ENCODE results near the gene HTR2C. TPM values are rescaled to one million over a fixed set of nuclear protein-coding genes. Genes with fewer than 3 reads are reported as not detected.
"Not testable (repeated sequence)": the region's sequence is repeated elsewhere in the genome, so short reads cannot be mapped to it uniquely, and the experiment has no call there.

Gene HTR2C
- total RNA-seq, 2 donors from 2014 or later, result not detected

DNA sequence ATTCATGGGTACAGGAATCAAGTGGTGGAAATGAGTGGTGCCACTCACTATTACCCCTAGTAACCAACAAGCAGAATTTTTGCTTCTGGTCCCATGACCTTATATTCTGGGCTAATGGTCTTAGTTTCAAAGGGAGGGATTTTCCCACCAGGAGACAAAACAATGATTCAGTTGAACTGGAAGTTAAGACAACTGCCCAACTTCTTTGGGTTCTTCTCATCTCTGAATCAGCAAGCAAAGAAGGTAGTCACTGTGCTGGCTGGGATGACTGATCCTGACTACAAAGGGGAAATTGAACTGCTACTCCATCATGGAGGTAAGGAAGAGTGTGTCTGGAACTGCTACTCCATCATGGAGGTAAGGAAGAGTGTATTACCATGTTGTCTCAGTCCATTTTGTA lies 346.3 kb downstream of the HTR2C start:
- peaks cover 0 to 5% of the 10 kb centered on the region in 2 donors for H3K36me3 Mint-ChIP-seq (ENCODE audit: insufficient read depth in 2 of 2)
- no peak overlapping the region for H3K4me3 Mint-ChIP-seq
- no peaks in the 10 kb centered on the region for H3K4me1 Mint-ChIP-seq (ENCODE audit: low read depth)
- H3K27ac Mint-ChIP-seq, result no peak overlapping the region
- ATAC-seq (replicated peaks in 1 of 2), result no peak
- H3K27me3 Mint-ChIP-seq (ENCODE audit: low read depth), result peaks cover 5% of the 10 kb centered on the region
- peaks cover 3 to 8% of the 10 kb centered on the region in 2 donors for H3K9me3 Mint-ChIP-seq
- DNase-seq, result no peak

DNA sequence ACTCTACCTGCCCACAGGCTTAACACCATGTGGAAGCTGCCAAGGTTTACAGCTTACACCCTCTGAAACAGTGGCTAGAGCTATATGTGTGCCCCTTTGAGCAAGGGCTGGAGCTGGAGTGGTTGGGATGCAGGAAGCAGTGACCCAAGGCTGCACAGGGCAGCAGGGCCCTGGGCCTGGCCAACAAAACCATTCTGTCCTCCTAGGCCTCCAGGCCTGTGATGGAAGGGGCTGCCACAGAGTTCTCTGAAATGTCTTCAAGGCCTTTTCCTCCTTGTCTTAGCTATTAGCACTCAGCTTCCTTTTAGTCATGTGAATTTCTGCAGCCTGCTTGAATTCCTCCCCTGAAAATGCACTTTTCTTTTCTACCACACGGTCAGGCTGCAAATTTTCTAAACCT lies 348.7 kb downstream of the HTR2C start:
- Mint-ChIP-seq H3K27me3 (ENCODE audit: low read depth) (peaks cover 3% of the 10 kb centered on the region), H3K9me3 (peaks cover 3 to 8% of the 10 kb centered on the region in 2 donors), H3K4me3 (no peak overlapping the region), H3K36me3 (ENCODE audit: insufficient read depth in 2 of 2) (peaks cover 0 to 5% of the 10 kb centered on the region in 2 donors), H3K27ac (no peak overlapping the region), H3K4me1 (ENCODE audit: low read depth) (no peaks in the 10 kb centered on the region)
- no peak for DNase-seq
- no peak for ATAC-seq (replicated peaks in 1 of 2)

DNA sequence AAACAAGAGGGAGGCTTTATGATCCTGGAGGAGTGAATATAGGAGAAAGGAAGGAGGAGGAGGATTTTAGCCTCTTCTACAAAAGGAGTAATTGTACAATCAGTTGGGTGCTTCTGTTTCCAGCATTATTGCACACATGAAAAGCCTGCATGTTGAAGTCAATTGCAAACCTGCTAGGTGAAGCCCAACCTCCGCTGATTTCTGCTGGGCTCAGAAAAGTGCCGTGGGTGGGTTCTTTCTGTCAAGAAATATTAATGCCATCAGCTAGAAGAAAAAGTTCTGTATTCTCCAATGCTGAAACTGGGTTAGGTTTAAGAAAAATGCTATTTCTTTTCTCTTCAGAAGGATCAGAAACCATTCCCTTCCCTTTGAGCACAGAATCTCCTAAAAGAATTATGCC lies 349.4 kb downstream of the HTR2C start:
- not testable (repeated sequence) for DNase-seq; H3K27ac Mint-ChIP-seq; H3K27me3 Mint-ChIP-seq (ENCODE audit: low read depth); H3K36me3 Mint-ChIP-seq (ENCODE audit: insufficient read depth in 2 of 2); H3K4me3 Mint-ChIP-seq; ATAC-seq (replicated peaks in 1 of 2); H3K9me3 Mint-ChIP-seq; H3K4me1 Mint-ChIP-seq (ENCODE audit: low read depth)

DNA sequence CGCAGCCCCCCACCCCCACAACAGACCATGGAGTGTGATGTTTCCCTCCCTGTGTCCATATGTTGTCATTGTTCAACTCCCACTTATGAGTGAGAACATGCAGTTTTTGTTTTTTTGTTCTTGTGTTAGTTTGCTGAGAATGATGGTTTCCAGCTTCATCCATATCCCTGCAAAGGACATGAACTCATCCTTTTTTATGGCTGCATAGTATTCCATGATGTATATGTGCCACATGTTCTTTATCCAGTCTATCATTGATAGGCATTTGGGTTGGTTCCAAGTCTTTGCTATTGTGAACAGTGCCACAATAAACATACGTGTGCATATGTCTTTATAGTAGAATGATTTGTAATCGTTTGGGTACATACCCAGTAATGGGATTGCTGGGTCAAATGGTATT lies 353.2 kb downstream of the HTR2C start:
- not testable (repeated sequence) for H3K27me3 Mint-ChIP-seq (ENCODE audit: low read depth); H3K4me1 Mint-ChIP-seq (ENCODE audit: low read depth); ATAC-seq (replicated peaks in 1 of 2); H3K9me3 Mint-ChIP-seq; H3K36me3 Mint-ChIP-seq (ENCODE audit: insufficient read depth in 2 of 2); H3K4me3 Mint-ChIP-seq; DNase-seq; H3K27ac Mint-ChIP-seq

DNA sequence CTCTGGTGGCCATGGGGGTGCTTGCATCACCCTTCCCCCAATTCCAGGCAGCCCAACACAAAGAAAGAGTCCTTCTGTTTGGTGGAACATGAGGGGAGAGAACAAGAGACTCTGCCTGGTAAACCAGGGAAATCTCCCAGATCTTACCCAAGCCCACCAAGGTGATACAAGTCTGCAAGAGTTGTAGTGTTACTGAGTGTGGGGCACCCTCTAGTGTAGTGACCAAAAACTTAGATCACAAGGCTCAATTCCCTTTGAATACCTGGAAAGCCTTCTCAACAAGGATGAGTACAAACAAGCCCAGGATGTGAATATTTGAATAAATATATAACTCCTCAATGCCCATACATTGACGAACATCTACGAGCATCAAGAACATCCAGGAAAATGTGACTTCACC lies 368.8 kb downstream of the HTR2C start:
- H3K27me3 Mint-ChIP-seq (ENCODE audit: low read depth), result peaks cover 14% of the 10 kb centered on the region
- no peak for ATAC-seq (replicated peaks in 1 of 2)
- no peak overlapping the region for H3K27ac Mint-ChIP-seq
- H3K4me3 Mint-ChIP-seq, result no peak overlapping the region
- H3K36me3 Mint-ChIP-seq (ENCODE audit: insufficient read depth in 2 of 2), result no peaks in the 10 kb centered on the region
- H3K4me1 Mint-ChIP-seq (ENCODE audit: low read depth), result no peaks in the 10 kb centered on the region
- no peak for DNase-seq
- H3K9me3 Mint-ChIP-seq, result peaks cover 0 to 6% of the 10 kb centered on the region in 2 donors

All from activated T-cell treated with anti-CD3 and anti-CD28 coated beads, Interleukin-2, amount 50 U/mL, for 72 hours (primary cell).